NCI-H2196 treated with DMSO at 0.1 percent for 48 hours (cell line): ENCODE results near the gene PCF11.
"Not testable (repeated sequence)": the region's sequence is repeated elsewhere in the genome, so short reads cannot be mapped to it uniquely, and the experiment has no call there.

ENCODE experiments used
- DNase-seq: peaks from one replicate; lab custom pipeline; 2025; ENCODE audit not compliant: unreplicated experiment; lab: John Stamatoyannopoulos, UW

The PCF11 gene, protein sequence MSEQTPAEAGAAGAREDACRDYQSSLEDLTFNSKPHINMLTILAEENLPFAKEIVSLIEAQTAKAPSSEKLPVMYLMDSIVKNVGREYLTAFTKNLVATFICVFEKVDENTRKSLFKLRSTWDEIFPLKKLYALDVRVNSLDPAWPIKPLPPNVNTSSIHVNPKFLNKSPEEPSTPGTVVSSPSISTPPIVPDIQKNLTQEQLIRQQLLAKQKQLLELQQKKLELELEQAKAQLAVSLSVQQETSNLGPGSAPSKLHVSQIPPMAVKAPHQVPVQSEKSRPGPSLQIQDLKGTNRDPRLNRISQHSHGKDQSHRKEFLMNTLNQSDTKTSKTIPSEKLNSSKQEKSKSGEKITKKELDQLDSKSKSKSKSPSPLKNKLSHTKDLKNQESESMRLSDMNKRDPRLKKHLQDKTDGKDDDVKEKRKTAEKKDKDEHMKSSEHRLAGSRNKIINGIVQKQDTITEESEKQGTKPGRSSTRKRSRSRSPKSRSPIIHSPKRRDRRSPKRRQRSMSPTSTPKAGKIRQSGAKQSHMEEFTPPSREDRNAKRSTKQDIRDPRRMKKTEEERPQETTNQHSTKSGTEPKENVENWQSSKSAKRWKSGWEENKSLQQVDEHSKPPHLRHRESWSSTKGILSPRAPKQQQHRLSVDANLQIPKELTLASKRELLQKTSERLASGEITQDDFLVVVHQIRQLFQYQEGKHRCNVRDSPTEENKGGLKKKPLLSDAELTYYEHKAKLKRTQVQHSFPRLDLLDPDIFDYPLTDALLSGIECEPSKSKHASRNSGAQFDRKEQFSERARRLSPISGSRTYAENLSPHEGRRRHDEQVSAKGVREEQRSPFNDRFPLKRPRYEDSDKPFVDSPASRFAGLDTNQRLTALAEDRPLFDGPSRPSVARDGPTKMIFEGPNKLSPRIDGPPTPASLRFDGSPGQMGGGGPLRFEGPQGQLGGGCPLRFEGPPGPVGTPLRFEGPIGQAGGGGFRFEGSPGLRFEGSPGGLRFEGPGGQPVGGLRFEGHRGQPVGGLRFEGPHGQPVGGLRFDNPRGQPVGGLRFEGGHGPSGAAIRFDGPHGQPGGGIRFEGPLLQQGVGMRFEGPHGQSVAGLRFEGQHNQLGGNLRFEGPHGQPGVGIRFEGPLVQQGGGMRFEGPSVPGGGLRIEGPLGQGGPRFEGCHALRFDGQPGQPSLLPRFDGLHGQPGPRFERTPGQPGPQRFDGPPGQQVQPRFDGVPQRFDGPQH (N-terminal part only)

DNA sequence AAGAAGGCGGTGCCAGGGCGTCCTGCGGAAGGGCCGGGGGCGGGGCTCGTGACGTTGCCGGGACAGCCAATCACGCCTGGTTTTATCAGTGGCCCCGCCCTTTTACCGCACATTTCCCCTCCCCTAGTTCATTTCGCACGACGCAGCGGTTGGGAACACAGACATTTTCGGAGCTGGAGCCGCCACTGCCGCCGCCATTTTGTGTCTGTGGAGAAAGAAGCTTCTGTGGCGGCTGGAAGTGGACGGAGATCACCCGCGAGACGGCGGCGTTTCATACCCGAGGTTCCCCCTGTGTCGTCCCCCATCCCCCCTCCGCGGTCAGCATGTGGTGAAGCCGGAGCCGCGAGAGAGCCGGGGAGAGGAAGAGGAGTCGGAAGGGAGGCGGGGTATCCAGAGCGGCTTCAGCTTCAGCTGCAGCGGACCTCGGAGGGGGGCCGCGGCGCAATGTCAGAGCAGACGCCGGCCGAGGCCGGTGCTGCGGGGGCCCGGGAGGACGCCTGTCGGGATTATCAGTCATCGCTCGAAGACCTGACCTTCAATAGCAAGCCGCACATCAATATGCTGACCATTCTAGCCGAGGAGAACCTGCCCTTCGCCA is at the start of gene PCF11:
TSS of gene PCF11 (plus strand) at position 136 of the 598 bp plus-strand sequence. CDS start at position 445, 309 bp downstream.
- no peak for DNase-seq

DNA sequence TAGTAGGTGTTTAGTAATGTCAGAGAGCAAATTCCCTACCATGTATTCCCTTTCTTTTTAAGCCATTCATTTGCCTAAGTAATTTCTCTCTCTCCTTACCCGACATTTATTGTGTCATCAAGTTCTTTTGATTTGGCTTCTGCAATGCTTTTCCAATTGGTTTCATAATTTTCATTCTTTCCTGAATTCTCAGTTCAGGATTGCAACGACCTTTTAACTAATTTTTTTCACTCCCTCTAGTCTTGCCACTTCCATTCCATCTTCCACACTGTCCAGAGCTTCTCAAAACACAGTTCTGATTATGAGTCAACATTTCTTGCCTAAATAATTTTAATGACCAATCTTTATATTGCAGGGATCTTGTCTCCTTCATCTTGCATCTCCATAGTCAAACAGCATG is 44.0 kb upstream of the PCF11 start:
- DNase-seq, result no peak

DNA sequence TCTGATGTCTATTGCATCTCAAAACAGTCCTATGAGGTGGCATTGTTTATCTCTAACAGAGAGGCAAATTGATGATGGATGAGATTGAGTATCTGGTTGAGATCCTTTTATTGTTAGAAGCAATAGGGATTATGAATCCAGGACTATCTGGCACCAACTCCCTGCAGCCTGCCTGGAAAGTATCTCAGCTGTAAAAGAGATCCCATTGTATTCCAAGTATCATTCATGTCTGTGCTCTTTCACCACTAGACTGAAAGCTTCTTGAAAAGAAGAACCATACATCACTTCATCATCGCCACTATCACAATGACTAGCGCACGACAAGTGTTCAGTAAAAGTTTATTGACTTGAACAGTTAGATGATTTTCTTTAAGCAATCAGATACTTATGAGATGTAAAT is 41.9 kb upstream of the PCF11 start:
- no peak for DNase-seq

DNA sequence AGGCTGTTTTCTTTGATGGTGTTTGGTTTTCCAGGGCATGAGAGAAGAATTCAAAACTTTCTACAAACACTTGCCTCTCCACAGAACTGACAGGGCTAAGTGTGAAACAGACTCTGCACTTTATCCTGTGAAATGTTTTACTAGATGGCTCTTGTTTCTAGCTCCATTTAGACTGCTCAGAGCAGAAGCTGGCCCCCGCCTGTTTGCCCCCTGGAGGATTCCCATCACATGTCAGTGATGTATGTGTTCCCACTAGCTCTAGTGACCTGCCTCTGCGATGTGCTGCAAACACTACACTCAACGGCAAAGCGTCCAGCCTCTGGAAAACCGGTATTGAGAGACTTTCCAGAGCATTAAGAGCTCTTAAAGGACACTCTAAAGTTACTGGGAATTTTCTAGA is 41.4 kb upstream of the PCF11 start:
- DNase-seq, result no peak

DNA sequence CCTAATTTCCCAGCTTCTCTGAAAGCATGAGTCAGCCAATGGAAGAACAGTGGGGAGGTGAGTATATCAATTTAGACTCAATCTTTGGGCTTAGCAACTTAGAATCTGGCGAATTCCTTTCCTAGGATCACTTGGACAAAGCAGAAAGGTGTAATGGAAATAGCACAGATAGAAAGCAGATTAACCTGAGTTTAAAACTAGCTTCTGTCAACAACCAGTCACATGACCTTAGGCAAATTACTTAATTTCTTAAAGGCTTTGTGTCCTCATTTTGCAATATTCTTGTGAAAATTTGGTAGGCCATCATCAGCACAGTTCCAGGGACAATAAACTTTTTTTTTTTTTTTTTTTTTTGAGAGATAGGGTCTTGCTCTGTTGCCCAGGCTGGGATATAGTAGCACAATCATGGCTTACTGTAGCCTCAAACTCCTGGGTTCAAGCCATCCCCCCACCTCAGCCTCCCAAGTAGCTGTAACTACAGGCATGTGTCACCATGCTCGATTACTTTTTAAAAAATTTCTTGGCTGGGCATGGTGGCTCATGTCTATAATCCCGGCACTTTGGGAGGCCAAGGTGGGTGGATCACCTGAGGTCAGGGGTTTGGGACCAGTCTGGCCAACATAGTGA is 40.8 kb upstream of the PCF11 start:
- DNase-seq, result no peak

DNA sequence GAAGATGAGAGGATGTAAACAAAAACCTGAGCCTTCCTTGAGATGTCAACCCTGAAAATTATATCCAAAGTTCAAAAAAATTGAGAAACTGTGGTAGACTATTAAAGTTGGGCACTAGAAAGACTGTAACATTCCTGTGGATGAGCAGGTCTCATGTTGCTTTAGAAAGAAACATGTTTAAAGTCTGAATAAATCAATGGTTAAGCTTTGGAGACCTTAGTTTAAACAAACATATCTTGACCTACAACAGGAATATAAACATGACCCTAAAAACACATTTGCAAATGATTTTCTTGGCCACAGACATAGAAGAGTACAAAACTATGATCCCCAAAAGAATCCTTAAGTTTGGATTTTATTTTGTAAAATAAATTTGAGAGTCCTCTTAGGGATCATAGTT is 38.1 kb upstream of the PCF11 start:
- DNase-seq, result no peak

DNA sequence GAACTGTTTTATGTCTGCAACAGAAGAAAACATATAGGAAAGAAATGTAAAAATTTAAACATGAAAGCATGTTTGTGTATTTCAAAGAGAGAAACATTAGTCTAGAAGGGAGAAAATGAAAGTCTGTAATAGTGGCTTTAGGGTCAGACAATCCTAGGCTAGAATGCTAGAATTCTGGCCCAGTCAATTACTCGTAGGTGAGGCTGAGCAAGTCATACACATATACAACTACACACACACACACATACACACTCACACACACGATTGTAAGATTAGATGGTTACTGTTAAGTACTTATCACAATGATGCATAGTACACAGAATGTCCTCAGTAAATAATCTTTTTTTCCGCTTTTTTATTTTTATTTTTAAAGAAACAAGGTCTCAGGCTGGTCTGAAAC is 37.7 kb upstream of the PCF11 start:
- DNase-seq, result no peak

DNA sequence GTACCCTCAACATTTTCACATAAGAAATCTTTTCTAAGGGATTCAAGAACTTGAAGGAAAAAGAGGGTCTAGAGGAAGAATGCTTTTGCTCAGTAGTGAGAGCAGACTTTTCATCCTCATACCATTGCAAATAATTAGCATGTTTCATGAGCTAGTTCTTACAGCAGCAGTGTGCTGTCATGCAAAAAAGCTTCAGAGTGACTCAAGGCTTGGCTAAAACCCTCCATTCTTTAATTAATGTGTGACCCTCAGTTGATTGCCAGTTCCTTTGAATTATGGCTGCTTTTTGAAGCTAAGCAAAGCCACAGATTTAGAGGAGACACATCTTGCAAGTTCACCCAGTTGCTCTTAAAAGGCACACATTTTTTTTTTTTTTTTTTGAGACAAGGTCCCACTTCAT is 36.6 kb upstream of the PCF11 start:
- no peak for DNase-seq

DNA sequence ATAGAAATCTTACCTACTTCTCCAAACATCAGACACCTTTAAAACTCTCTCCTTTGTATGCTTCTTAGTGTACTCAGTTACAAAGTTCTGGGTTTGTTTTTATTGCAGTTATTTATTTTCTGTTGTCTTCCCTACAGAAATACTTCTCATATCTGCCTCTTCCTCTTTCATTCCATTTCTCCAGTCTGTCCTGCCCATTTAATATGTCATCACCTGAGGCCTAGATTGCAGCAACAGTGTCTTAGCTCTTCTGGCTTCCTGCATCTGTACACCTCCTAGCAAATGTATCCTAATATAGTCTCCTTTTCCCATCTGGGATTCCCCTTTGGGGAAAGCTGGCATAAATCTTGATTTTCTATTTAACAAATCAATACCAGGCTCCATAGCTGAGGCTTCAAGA is 34.9 kb upstream of the PCF11 start:
- no peak for DNase-seq

DNA sequence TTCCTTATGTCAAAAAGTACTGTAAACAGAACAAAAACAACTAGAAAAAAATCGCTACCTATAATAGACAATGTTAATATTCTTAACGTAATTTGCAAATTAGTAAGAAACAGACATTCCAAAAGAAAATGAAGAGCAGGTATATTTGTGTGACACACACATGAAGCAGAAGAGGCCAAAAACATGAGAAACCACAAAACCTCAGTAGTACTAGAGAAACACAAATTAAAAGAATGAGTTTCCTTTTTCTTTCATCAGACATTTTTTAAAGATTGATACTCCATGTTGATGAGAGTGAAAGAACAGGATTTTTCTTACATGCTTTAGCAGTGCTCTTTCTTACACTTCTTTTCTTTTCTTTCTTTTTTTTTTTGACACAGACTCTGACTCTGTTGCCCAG is 34.2 kb upstream of the PCF11 start:
- no peak for DNase-seq

DNA sequence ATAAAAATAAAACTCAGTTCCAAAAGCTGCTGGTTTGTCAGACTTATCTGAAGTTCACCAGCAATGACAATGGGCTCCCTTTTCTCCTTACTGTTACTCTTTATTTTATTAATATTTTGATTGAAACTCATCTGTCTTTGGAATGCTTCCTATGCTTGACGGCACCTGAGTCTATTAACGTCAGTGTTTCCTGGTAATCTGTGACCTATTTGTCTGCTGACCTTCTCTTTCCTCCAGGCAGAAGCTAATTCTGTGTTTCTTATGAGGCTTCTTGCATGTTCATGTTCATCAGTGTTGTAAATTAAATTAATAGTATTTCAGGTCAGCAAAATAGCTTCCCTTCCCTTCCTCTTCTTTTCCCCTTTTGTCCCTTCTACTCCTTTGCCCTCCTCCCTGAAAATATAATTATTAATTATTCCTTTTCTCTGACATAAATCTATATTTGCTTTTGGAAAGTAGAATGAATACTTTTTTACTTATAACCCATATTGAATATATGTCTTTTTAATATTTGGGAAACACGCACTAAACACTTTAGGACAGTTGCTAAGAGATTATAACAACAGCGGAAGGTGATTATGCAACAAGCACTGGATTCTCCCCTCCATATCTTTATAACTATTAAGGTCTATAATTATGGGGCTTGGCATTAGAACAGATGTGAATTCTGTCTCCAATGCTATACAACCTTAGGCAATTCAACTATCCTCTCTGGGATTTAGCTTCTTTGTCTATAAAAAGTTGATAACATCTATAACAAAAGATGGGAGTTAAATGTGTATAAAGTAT is 32.1 kb upstream of the PCF11 start:
- DNase-seq, result no peak

DNA sequence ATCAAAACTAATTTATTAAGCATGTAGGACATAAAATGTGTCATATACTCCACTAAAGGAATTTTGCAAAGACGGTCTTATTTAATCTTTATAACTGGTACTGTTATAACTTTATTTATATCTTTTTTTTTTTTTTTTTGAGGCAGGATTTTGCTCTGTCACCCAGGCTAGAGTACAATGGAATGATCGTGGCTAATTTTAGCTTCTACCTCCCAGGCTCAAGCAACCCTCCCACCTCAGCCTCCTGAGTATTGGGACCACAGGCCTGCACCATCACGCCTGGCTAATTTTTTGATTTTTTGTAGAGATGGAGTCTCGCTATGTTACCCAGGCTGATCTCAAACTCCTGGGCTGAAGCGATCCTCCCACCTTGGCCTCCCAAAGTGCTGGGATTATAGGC is 31.4 kb upstream of the PCF11 start:
- no peak for DNase-seq

DNA sequence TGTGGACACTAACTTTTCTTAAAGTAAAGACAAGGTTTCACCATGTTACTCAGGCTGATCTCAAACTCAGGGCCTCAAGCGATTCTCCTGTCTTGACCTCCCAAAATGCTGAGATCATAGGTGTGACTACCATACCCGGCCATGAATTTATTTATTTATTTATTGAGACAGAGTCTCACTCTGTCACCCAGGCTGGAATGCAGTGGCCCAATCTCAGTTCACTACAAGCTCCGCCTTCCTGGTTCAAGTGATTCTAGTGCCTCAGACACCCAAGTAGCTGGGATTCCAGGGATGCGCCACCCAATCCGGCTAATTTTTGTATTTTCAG is 29.7 kb upstream of the PCF11 start:
- DNase-seq, result no peak

DNA sequence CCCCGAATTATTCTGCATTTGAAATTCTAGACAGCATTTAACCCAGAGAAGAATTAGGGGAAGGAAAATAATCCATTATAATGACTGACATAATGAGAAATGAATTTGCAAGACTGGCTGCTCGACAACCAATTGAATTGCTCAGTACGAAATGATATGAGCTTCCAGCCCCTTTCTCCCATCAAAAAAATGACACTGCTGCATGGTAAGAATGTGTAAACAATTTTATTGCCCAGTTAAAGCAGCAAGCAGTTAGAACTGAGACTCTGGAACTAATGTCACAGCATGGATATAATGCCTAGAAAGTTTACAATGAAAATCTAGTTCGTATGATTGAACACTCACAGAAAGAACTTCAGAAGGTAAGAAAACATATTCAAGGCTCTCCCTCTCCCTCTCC is 24.7 kb upstream of the PCF11 start:
- no peak for DNase-seq

DNA sequence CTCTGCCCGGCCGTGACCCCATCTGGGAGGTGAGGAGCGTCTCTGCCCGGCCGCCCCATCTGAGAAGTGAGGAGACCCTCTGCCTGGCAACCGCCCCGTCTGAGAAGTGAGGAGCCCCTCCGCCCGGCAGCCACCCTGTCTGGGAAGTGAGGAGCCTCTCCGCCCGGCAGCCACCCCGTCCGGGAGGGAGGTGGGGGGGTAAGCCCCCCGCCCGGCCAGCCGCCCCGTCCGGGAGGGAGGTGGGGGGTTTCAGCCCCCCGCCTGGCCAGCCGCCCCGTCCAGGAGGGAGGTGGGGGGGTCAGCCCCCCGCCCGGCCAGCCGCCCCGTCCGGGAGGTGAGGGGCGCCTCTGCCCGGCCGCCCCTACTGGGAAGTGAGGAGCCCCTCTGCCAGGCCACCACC is 23.7 kb upstream of the PCF11 start:
- DNase-seq, result not testable (repeated sequence)

DNA sequence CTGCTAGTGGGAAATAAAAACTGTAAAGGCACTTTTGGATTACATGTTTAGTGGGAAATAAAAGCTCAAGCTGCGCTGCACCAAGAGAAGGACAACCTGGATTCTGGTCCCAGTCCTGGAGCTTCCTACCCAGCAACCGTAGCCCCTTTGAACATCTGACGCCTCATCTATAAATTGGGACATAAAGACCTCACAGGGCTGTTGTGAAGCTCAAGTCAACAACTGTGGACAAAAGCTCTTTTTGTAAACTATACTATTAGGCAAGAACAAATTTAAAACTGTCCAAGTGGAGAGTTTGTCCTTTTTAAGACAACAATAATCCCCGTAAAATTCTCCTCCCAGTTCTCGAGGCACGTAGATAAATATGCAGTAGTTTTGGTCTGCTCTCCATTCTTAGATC is 17.6 kb upstream of the PCF11 start:
- DNase-seq, result no peak

DNA sequence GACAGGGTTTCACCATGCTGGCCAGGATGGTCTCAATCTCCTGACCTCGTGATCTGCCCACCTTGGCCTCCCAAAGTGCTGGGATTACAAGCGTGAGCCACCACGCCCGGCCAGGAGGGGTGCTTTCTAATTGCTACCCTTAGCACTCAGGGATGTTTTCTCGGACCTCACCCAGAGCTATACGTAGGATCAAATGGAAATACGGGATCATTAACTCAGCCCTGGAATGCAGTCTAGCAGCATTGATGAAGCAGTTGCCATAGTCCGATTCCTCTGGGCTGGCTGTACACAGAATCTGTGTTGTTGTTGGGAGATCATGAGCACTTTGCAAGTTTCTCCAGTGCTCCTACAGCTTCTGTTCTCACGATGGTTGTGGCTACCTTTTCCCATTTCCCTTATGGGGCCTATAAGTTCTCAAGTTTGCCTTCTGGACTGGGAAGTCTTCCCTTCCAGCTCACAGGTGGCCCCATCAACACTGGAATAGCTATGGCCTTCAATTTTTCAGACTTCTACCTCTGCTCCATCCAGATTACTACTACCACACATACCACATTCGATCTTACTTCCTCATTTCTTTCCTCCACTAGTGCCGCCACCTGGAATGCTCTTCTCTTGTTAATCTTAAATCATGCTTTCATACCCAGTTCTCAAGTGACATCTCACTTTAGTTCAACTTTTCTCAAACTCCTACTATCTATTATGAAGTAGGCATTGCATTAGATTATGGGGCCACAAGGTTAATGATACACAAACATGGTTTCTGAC is 16.1 kb upstream of the PCF11 start:
- no peak for DNase-seq

DNA sequence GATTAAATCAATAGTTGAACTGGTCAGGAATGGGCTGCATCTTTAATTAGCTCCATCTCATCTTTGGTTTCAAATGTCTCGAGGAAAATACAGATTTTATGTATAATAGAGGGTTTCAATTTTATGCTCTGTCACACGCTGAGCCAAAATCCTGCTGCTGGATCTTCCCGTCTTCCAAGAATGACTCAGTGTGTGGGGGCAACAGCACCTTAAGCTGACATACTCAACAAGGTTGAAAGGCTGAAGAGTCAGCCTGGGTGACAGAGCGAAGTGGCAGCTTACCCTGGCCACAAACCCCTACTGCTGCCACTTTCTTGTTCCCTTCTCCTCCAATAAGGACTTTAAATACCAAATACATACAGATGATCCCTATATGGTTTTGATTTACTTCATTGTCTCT is 9.0 kb upstream of the PCF11 start:
- DNase-seq, result no peak

DNA sequence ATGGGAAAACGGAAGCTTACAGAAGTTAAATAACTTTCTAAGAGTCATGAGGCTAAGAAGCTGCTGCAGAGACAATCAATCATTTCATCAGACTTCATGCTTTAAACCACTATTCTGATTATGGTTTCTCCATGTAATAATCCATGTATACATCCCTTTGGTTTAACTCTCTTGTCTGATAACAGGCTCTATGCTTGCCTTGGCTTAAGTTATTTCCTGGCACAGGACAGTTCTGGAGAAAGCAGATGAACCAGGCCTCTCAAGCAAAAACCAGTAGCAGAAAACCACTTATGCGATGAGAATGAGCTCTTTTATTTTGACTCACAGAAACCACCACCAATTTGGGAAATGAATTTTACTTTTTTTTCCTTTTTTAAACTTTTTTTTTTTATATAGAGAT is 6.5 kb upstream of the PCF11 start:
- DNase-seq, result no peak
